DMS53 treated with DMSO at 0.1 percent for 48 hours (cell line): Measurements from ENCODE around the gene AMPD1.
A peak's percentile ranks its signal among the peaks of the same experiment; 100 is the strongest.

Experiments
- DNase-seq: peaks from one replicate; lab custom pipeline; 2025; ENCODE audit not compliant: unreplicated experiment; lab: John Stamatoyannopoulos, UW

AMPD1 gene

GRCh38 chr1:114700036-114700600 lies 4.8 kb upstream of the AMPD1 start:
- no peak for DNase-seq

- DNase-seq = no peak
Measured at GRCh38 chr1:114696810-114697209, 1.5 kb upstream of the AMPD1 start.

- no peak for DNase-seq
Measured at GRCh38 chr1:114694540-114695310, 621 bp downstream of the AMPD1 start.

- DNase-seq = no peak
Measured at GRCh38 chr1:114692947-114693346, 2.4 kb downstream of the AMPD1 start.

GRCh38 chr1:114691061-114691460 lies 4.3 kb downstream of the AMPD1 start:
- no peak for DNase-seq

- no peak for DNase-seq
Measured at GRCh38 chr1:114690148-114690547, 5.2 kb downstream of the AMPD1 start.

GRCh38 chr1:114688526-114688925 lies 6.8 kb downstream of the AMPD1 start:
- DNase-seq = no peak

- DNase-seq = no peak
Measured at GRCh38 chr1:114685851-114686250, 9.5 kb downstream of the AMPD1 start.

- DNase-seq = no peak
Measured at GRCh38 chr1:114677691-114678090, 17.7 kb downstream of the AMPD1 start.

GRCh38 chr1:114676115-114676514 lies 19.2 kb downstream of the AMPD1 start:
- DNase-seq = no peak

- no peak for DNase-seq
Measured at GRCh38 chr1:114671939-114672275, 23.4 kb downstream of the AMPD1 start.

- DNase-seq = peak; percentile 32
Measured at GRCh38 chr1:114671011-114671938, 24.1 kb downstream of the AMPD1 start.

- DNase-seq = peak; percentile 85
Measured at GRCh38 chr1:114670083-114671010, 25.0 kb downstream of the AMPD1 start.

- DNase-seq = no peak
Measured at GRCh38 chr1:114669562-114670082, 25.7 kb downstream of the AMPD1 start, which contains the start of gene DENND2C. Gene DENND2C (minus strand): TSS chr1:114670049. CDS start chr1:114625984, 44,065 bp downstream.

- DNase-seq = peak; percentile 7
Measured at GRCh38 chr1:114668784-114669561, 26.4 kb downstream of the AMPD1 start.

GRCh38 chr1:114668373-114668772 lies 27.0 kb downstream of the AMPD1 start:
- no peak for DNase-seq

- no peak for DNase-seq
Measured at GRCh38 chr1:114666954-114667353, 28.4 kb downstream of the AMPD1 start.

- no peak for DNase-seq
Measured at GRCh38 chr1:114660238-114660637, 35.1 kb downstream of the AMPD1 start.

- no peak for DNase-seq
Measured at GRCh38 chr1:114651893-114652292, 43.5 kb downstream of the AMPD1 start.

GRCh38 chr1:114648503-114648902 lies 46.8 kb downstream of the AMPD1 start:
- no peak for DNase-seq
